COR-L47 (cell line): ENCODE data around the gene ZNF155.
A peak's percentile ranks its signal among the peaks of the same experiment; 100 is the strongest.

ENCODE experiments used
- DNase-seq: peaks from one replicate; lab custom pipeline; 2025; lab: John Stamatoyannopoulos, UW

Gene ZNF155

DNA sequence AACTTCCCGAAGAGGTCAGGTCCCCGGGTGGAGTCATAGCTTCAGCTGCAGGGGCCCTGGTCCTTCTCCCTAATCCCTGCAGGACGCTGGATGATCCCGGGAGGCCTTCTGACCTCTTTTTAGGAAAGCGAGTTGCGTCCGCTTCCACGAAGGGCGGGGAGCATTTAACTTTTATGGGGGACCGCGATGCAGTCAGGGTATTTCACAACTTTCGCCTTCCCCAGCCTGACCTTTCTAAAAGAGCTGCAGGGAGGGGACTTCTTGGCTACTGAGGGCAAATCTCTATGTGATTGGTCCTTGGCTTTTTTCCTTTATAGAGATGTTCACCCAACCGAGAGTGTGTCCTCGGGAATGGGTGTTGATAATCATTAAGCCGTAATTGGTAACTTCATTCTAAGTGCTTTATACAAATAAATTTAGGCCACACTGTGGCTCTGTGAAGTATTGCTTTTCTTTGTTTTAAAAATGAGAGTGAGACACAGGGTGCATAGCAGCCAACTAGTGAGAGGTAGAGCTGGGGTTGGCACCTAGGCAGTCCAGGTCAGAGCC, 19.5 kb downstream of the ZNF155 start:
- DNase-seq, result peak; percentile 1

DNA sequence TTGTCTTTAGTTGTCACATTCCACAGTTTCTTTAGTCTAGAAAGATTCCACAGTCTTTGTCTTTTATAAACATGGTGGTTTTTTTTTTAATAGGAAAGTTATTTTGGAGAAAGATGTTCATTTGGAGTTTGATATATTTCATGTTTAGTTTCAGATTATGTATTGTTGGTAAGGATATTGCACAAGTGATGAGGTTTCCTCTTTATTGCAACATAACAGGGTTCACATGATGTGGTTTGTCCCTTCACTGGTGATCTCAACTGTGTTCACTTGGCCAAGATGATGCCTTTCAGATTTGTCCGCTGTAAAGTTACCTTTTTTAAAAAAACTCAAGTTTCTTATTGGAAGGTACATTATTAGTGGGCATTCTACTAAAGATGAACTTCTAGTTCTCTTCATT, 22.0 kb downstream of the ZNF155 start:
- DNase-seq, result no peak

DNA sequence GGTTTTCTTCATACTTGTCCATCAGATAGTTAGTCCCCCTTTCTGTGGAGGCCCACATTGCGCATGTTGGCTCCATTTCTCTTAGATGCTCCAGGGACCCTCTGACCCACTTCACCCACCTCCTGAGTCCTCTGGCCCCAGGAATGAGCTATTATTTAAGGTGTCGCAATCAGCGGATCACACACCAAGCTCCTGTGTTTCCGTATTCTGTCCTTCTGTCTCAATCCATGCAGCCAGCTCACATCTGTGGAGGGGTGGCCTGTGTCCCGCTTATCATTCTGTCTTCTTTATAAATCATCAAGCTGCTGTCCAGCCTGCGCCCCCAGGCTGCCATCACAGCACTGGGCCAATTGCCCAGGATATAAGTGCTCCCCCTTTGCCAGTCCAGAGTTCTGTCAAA, 23.5 kb downstream of the ZNF155 start:
- no peak for DNase-seq

DNA sequence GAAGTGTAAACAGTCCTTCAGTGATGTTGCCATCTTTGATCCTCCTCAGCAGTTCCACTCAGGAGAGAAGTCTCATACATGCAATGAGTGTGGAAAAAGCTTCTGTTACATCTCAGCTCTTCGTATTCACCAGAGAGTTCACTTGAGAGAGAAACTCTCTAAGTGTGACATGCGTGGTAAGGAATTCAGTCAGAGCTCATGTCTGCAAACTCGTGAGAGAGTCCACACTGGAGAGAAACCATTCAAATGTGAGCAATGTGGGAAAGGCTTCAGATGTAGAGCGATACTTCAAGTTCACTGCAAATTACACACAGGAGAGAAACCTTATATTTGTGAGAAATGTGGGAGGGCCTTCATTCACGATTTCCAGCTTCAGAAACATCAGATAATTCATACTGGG, 26.5 kb downstream of the ZNF155 start:
- no peak for DNase-seq

DNA sequence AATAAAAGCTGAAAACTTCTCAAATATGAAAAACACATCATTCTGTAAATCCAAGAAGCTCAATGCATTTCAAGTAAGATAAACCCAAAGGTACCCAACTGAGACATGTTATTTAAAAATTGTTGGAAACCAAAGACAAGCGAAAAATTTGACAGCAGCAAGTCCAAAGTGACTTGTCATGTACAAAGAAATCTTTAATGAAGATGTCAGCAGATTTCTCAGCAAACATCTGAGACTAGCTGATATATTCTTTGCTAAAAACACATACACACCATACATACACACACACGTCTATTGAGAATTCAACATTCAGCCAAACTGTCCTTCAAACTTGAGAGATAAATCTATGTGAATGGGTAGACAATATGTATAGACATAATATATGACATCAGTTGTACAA, 35.5 kb downstream of the ZNF155 start:
- no peak for DNase-seq

DNA sequence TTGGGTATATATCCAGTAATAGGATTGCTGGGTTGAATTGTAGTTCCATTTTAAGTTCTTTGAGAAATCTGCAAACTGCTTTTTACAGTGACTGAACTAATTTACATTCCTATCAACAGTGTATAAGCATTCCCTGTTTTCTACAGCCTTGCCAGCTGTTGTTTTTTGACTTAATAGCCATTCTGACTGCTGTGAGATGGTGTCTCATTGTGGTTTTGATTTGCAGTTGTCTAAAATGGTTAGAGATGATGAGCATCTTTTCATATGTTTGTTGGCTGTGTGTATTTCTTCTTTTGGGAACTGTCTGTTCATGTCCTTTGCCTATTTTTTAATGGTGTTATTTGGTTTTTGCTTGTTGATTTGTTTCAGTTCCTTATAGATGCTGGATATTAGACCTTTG, 37.2 kb downstream of the ZNF155 start:
- DNase-seq, result no peak

DNA sequence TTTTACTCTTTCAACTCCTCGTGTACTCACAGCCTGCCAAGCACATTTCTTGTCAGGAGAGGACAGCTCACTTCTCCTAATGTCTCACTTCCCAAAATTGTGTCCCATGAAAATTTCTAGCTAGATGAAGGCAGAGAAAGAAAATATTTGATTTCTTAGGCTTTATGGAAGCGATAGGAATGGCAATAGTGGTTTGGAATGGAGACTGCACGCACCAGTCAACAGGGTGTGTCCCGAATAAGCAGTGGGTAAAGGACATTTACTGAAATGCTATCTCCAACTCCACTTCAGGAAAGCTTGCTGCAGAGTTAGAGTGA, 40.9 kb downstream of the ZNF155 start:
- no peak for DNase-seq

DNA sequence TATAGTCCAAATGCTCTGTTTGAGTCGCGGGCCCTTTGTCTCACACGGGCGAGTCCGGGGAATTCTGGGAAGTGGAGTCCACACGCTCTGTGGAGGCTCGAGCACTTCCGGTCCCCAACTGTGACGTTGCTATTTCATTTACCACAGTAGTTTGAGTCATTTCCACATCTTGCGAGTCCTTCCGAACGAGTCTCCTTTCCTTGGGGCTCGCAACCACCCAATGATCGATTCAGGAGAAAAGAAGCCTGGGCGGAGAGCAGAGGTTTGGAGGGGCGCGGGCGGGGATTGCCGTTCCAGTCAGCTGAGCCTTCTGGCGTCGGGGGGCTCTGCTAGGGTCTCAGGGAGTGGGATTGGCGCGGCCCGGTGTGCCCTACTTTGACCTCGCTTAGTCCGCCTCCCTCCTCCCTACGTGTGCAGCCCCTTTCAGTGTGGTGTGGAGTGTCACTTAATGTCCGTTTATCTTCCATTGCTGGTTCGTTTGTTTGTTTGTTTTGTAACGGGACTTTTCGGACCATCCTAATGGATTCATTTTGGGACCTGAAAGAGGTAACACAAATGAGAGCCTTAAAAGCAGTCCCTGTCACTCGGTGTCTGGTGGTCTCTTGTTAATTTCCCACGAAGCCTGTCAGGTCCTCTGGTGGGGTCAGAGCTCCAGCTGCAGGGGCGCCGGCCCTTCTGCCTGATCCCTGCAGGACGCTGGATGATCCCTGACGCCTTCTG, 41.4 kb downstream of the ZNF155 start, which contains the start of gene ZNF222:
Gene ZNF222, plus strand, starts transcription at position 163 of the 720 bp plus-strand sequence. Its CDS starts 58 bp downstream, at position 221.
- DNase-seq, result peak; percentile 46

DNA sequence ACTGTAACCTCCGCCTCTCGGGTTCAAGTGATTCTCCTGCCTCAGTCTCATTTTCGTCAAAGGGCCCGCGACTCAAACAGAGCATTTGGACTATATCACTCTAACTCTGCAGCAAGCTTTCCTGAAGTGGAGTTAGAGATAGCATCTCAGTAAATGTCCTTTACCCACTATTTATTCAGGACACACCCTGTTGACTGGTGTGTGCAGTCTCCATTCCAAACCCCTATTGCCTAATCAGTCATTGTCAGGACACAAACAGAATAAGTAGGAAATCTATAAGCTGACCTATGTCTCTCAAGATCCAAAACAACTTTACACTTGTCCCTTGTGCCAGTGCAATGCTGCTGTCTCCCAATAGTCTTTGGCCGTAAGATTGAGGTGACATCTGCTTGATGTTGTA, 42.6 kb downstream of the ZNF155 start:
- DNase-seq, result no peak

DNA sequence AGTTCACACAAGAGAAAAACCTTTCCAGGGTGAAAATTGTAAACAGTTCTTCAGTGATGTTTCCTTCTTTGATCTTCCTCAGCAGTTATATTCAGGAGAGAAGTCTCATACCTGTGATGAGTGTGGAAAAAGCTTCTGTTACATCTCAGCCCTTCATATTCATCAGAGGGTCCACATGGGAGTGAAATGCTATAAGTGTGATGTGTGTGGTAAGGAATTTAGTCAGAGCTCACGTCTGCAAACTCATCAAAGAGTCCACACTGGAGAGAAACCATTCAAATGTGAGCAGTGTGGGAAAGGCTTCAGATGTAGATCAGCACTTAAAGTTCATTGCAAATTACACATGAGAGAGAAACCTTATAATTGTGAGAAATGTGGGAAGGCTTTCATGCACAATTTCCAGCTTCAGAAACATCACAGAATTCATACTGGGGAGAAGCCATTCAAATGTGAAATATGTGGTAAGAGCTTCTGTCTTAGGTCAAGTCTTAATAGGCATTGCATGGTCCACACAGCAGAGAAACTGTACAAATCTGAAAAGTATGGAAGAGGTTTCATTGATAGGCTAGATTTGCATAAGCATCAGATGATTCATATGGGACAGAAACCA, 48.1 kb downstream of the ZNF155 start:
- DNase-seq, result no peak

DNA sequence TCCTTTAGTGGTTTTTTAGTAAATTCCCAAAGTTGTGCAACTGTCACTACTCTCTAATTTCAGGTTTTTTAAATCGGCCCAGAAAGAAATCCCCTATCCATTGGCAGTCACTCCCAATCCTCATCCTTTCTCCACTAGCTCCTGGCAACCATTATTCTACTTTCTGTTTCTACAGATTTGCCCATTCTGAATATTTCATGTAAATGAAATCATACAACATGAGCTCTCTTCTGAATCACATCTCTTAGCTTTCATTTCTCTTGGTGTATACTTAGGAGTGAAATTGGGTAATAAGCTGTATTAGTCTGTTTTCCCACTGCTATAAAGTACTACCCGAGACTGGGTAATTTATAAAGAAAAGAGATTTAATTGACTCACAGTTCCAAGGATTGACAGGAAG, 58.2 kb downstream of the ZNF155 start:
- DNase-seq, result no peak
